RWPE2 (cell line): Measurements from ENCODE around the gene WDR48.

Experiments used
- ATAC-seq: fragments of 200-7000 bp; cut with Tn5 transposase; 3 replicates; pipeline ENCODE4 v1.9.1; 2021; ENCODE audit warnings: low read depth
- DNase-seq: peaks from one replicate; pipeline ENCODE4 v3.0.0-alpha.2; 2020; ENCODE audit warnings: low spot score
- H3K27ac ChIP-seq: fragments of 450-650 bp; 2 replicates; pipeline ENCODE4 v1.5.1; 2017; ENCODE audit warnings: mild to moderate bottlenecking; ENCODE audit not compliant: poor library complexity, severe bottlenecking
- H3K27me3 ChIP-seq: fragments of 250-450 bp; sonication (Bioruptor Pico); 2 replicates; pipeline ENCODE4 v1.5.1; 2021; ENCODE audit warnings: mild to moderate bottlenecking, moderate library complexity; ENCODE audit not compliant: insufficient read depth, poor library complexity, severe bottlenecking
- H3K36me3 ChIP-seq: fragments of 250-450 bp; sonication (Bioruptor Pico); 2 replicates; pipeline ENCODE4 v1.5.1; 2020; ENCODE audit warnings: low read depth, mild to moderate bottlenecking, moderate library complexity
- H3K4me1 ChIP-seq: fragments of 250-450 bp; sonication (Bioruptor Pico); 2 replicates; pipeline ENCODE4 v1.5.1; 2021; ENCODE audit warnings: mild to moderate bottlenecking, moderate library complexity; ENCODE audit not compliant: insufficient read depth, poor library complexity, severe bottlenecking
- H3K4me3 ChIP-seq: fragments of 250-450 bp; sonication (Bioruptor Pico); 2 replicates; pipeline ENCODE4 v1.5.1; 2021; ENCODE audit warnings: mild to moderate bottlenecking, moderate library complexity; ENCODE audit not compliant: severe bottlenecking
- H3K9me3 ChIP-seq: fragments of 250-450 bp; sonication (Bioruptor Pico); 2 replicates; pipeline ENCODE4 v1.5.1; 2021; ENCODE audit warnings: mild to moderate bottlenecking, moderate library complexity; ENCODE audit not compliant: severe bottlenecking
- CTCF ChIP-seq: fragments of 450-650 bp; IDR thresholded peaks from one replicate; pipeline ENCODE4 v1.5.1; 2017; ENCODE audit warnings: mild to moderate bottlenecking, moderate library complexity; ENCODE audit not compliant: poor library complexity, severe bottlenecking

WDR48 gene

DNA sequence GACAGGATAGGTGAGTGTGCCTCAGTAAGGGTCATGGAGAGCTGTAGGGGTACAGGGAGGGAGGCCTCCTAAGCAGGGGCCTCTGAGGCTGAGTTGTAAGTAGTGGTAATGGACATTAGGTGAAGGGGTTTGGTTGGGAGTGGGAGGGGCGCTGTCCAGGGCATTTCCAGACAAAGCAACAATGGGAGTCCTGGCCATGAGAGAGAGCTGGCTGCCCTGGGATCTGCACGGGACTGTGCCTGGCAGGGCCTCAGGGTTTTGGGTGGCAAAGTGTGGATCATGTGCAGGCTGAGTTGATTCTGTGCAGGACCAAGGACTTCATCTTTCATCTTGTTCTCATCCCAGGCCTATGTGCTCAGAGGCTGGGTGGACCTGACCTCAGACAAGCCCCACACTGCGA is 60.3 kb downstream of the WDR48 start:
- Histone ChIP-seq H3K27me3 (no peaks in the 10 kb centered on the region), H3K4me1 (peaks cover 6% of the 10 kb centered on the region), H3K27ac (no peak overlapping the region), H3K4me3 (no peak overlapping the region), H3K9me3 (no peaks in the 10 kb centered on the region), H3K36me3 (no peaks in the 10 kb centered on the region)
- no peak for TF ChIP-seq CTCF
- DNase-seq (no peak), ATAC-seq (no peak)

GRCh38 chr3:39112535-39112934 is 60.7 kb downstream of the WDR48 start:
- no peak for DNase-seq
- Histone ChIP-seq H3K4me1 (peaks cover 6% of the 10 kb centered on the region), H3K36me3 (no peaks in the 10 kb centered on the region), H3K27ac (no peak overlapping the region), H3K9me3 (no peaks in the 10 kb centered on the region), H3K4me3 (no peak overlapping the region), H3K27me3 (no peaks in the 10 kb centered on the region)
- no peak for ATAC-seq
- TF ChIP-seq CTCF = no peak

DNA sequence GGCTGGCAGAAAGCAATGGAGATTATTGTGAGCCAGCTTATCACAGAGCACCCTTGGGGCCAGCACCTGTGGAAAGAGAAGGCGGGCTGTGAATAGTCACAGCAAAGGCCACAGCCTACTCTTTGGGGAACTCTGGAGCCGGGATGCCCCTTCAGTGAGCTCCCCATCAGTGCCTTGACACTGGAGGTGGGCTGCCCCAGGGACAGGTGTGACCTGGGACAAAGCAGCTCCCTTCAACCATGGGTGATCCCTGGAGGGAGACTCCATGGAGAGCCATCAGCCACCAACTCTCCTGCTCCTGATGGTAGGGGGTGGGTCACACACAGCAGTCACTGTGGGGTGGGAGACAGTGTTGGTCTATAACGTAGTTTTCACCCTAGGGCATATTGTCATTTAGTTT is 61.5 kb downstream of the WDR48 start:
- no peaks in the 10 kb centered on the region for H3K9me3 ChIP-seq
- H3K4me1 ChIP-seq = peaks cover 3% of the 10 kb centered on the region
- no peaks in the 10 kb centered on the region for H3K36me3 ChIP-seq
- no peaks in the 10 kb centered on the region for H3K27me3 ChIP-seq
- DNase-seq = no peak
- TF ChIP-seq CTCF = no peak
- ATAC-seq = no peak
- H3K4me3 ChIP-seq = no peak overlapping the region
- no peak overlapping the region for H3K27ac ChIP-seq

DNA sequence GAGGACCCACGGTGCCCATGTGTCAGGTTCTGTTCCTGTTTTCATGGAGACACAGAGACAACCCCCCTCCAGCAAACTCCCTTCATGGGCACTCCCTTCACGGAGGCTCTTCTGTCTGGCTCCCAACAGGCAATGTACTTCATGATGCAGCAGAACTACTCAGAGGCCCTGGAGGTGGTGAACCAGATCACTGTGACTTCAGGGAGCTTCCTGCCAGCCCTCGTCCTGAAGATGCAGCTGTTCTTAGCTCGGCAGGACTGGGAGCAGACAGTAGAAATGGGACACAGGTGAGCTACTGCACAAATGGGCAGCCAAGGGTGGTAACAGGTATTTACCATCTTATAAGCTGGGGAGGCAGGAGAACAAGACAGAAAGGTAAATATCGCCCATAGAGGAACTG is 62.6 kb downstream of the WDR48 start:
- no peaks in the 10 kb centered on the region for H3K4me1 ChIP-seq
- DNase-seq (no peak), ATAC-seq (no peak)
- H3K9me3 ChIP-seq = no peaks in the 10 kb centered on the region
- TF ChIP-seq CTCF = no peak
- H3K36me3 ChIP-seq = no peaks in the 10 kb centered on the region
- H3K4me3 ChIP-seq = no peak overlapping the region
- no peaks in the 10 kb centered on the region for H3K27me3 ChIP-seq
- H3K27ac ChIP-seq = no peak overlapping the region

DNA sequence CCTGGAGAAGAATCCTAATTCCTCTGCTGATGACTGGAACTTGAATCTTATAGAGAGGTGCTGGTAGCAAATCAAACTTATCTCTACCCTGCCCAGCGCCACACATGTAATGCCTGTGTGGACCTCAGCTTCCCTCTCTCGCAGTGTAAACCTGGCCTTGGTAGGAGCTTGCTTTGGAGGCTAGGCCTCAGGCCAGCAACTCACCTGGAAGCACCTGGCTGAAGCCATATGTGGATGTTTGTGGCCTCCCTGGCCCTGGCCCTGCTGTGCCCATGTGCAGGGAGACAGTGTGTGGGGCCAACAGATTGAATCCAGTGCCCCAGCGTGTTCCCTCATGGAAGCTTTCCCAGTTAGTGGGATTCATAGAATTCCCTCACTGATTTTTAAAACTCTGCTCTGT is 64.1 kb downstream of the WDR48 start:
- no peak for TF ChIP-seq CTCF
- DNase-seq = no peak
- Histone ChIP-seq H3K27ac (no peak overlapping the region), H3K9me3 (no peaks in the 10 kb centered on the region), H3K36me3 (no peaks in the 10 kb centered on the region), H3K4me1 (no peaks in the 10 kb centered on the region), H3K27me3 (no peaks in the 10 kb centered on the region), H3K4me3 (no peak overlapping the region)
- no peak for ATAC-seq
